PC-3 (cell line): Measurements from ENCODE around the gene GNAT2. TPM values are rescaled to one million over a fixed set of nuclear protein-coding genes. Genes with fewer than 3 reads are reported as not detected.

ENCODE experiments used
- ATAC-seq: fragments of 200-7000 bp; cut with Tn5 transposase; 2 replicates; pipeline ENCODE4 v1.9.1; 2020; ENCODE audit warnings: mild to moderate bottlenecking, moderate library complexity
- BruUV-seq: library from RNA; stranded (reverse); fragments of 400-500 nt; replicated peaks from 2 replicates; lab custom pipeline; 2021; lab: Mats Ljungman, UMichigan
- CTCF ChIA-PET: fragments of 300-600 bp; sonication (Branson Sonifier 250); formaldehyde crosslinking; loops from one replicate; lab custom pipeline; 2022; ENCODE audit warnings: antibody characterized with exemption; lab: Charles Lee
- POLR2A ChIA-PET: fragments of 300-600 bp; sonication (Branson Sonifier 250); formaldehyde crosslinking; loops from one replicate; lab custom pipeline; 2022; ENCODE audit warnings: antibody characterized with exemption; ENCODE audit not compliant: unreplicated experiment; lab: Charles Lee
- DNase-seq: peaks from one replicate; pipeline ENCODE4 v3.0.0-alpha.2; 2015
- H2AFZ ChIP-seq: fragments of 300-600 bp; sonication (generic); 2 replicates; pipeline ENCODE4 v1.6.0; 2016; ENCODE audit warnings: antibody characterized with exemption, low read length
- H3F3A ChIP-seq: fragments of 300-600 bp; sonication (generic); one replicate; pipeline ENCODE4 v1.6.0; 2017; ENCODE audit warnings: antibody characterized with exemption, low read length, control low read depth, mild to moderate bottlenecking; ENCODE audit not compliant: unreplicated experiment
- H3K27ac ChIP-seq: fragments of 300-600 bp; sonication (generic); 2 replicates; pipeline ENCODE4 v1.5.1; 2016; ENCODE audit warnings: mild to moderate bottlenecking, low read length
- H3K27me3 ChIP-seq: fragments of 300-600 bp; sonication (generic); 2 replicates; pipeline ENCODE4 v1.6.1; 2016; ENCODE audit warnings: low read length, mixed read lengths
- H3K36me3 ChIP-seq: fragments of 300-600 bp; sonication (generic); 2 replicates; pipeline ENCODE4 v1.6.1; 2016; ENCODE audit warnings: low read depth, mixed run types, low read length, mixed read lengths
- H3K4me1 ChIP-seq: fragments of 300-600 bp; sonication (generic); 2 replicates; pipeline ENCODE4 v1.5.1; 2016; ENCODE audit warnings: low read length; ENCODE audit not compliant: insufficient read depth
- H3K4me2 ChIP-seq: fragments of 300-600 bp; sonication (generic); 2 replicates; pipeline ENCODE4 v1.6.0; 2016; ENCODE audit warnings: low read length
- H3K4me3 ChIP-seq: fragments of 300-600 bp; sonication (generic); 2 replicates; pipeline ENCODE4 v1.5.1; 2016; ENCODE audit warnings: mild to moderate bottlenecking, low read length, mixed read lengths
- H3K79me2 ChIP-seq: fragments of 300-600 bp; sonication (generic); 2 replicates; pipeline ENCODE4 v1.6.1; 2017; ENCODE audit warnings: low read length, mixed read lengths
- H3K9ac ChIP-seq: fragments of 300-600 bp; sonication (generic); 2 replicates; pipeline ENCODE4 v1.6.0; 2016; ENCODE audit warnings: mild to moderate bottlenecking, low read length
- H3K9me2 ChIP-seq: fragments of 300-600 bp; sonication (generic); replicated peaks from 2 replicates; pipeline ENCODE4 v1.6.1; 2016; ENCODE audit warnings: mixed run types, low read length, mixed read lengths
- H3K9me3 ChIP-seq: fragments of 300-600 bp; sonication (generic); 2 replicates; pipeline ENCODE4 v1.6.1; 2016; ENCODE audit warnings: low read length, mixed read lengths
- H4K20me1 ChIP-seq: fragments of 300-600 bp; sonication (generic); 2 replicates; pipeline ENCODE4 v1.6.1; 2016; ENCODE audit warnings: low read length, mixed read lengths
- CTCF ChIP-seq: fragments of 300-600 bp; sonication (generic); conservative IDR thresholded peaks from 2 replicates; pipeline ENCODE4 v1.5.1; 2017; ENCODE audit warnings: antibody characterized with exemption, low read depth, mild to moderate bottlenecking, low read length
- EZH2 ChIP-seq: fragments of 300-600 bp; sonication (generic); IDR thresholded peaks from one replicate; pipeline ENCODE4 v1.6.1; 2017; ENCODE audit warnings: antibody characterized with exemption, mild to moderate bottlenecking, low read length; ENCODE audit not compliant: unreplicated experiment
- EZH2phosphoT487 ChIP-seq: fragments of 300-600 bp; sonication (generic); IDR thresholded peaks from 2 replicates; pipeline ENCODE4 v1.6.1; 2018; ENCODE audit warnings: mild to moderate bottlenecking, antibody characterized with exemption, low read length, borderline replicate concordance
- intact Hi-C: fragments of 100-400 bp; cut with micrococcal nuclease; formaldehyde crosslinking; loops from 2 replicates; pipeline ENCODE4 v1.9.0; 2023
- total RNA-seq: library from RNA; depleted of rRNA; stranded (reverse); fragments of >200 nt; gene quantifications from 2 replicates; pipeline ENCODE4 v1.2.3, GENCODE V29; 2014

Gene GNAT2
- total RNA-seq, 1 experiment from 2014 or later = 0.69 TPM

- Histone ChIP-seq H2AFZ (no peak overlapping the region), H3K27me3 (no peaks in the 10 kb centered on the region), H4K20me1 (no peaks in the 10 kb centered on the region), H3K4me1 (no peaks in the 10 kb centered on the region), H3K9me2 (no peaks in the 10 kb centered on the region), H3K36me3 (peaks cover 5% of the 10 kb centered on the region), H3K9me3 (no peaks in the 10 kb centered on the region), H3K9ac (no peak overlapping the region), H3K4me2 (no peak overlapping the region), H3F3A (no peaks in the 10 kb centered on the region), H3K79me2 (no peaks in the 10 kb centered on the region), H3K4me3 (no peak overlapping the region), H3K27ac (no peak overlapping the region)
- intact Hi-C loops = no loop called here
- ChIA-PET POLR2A (interaction anchor here (0.6 kb wide), 1 partner anchor 90 kb away, joined by 4 read pairs; no protein-coding TSS in a partner anchor), CTCF (no interaction called here)
- DNase-seq = no peak
- no peak for TF ChIP-seq CTCF
- TF ChIP-seq EZH2phosphoT487 = no peak
- no peak for TF ChIP-seq EZH2
- BruUV-seq = no TSS peak
- no peak for ATAC-seq
These were observed 17.0 kb upstream of the GNAT2 start for GRCh38 chr1:109636201-109636952.

GRCh38 chr1:109635862-109636200 lies 16.4 kb upstream of the GNAT2 start:
- H3K9me2 ChIP-seq = no peaks in the 10 kb centered on the region
- peaks cover 10% of the 10 kb centered on the region for H3K36me3 ChIP-seq
- H3K4me3 ChIP-seq = no peak overlapping the region
- no TSS peak for BruUV-seq
- peak; percentile 14; the same call in 1 of the 2 replicates for ATAC-seq
- no peak overlapping the region for H3K4me2 ChIP-seq
- no peak for DNase-seq
- no peaks in the 10 kb centered on the region for H3K9me3 ChIP-seq
- H3F3A ChIP-seq = no peaks in the 10 kb centered on the region
- no peak overlapping the region for H2AFZ ChIP-seq
- no peak overlapping the region for H3K9ac ChIP-seq
- CTCF ChIA-PET = no interaction called here
- TF ChIP-seq EZH2phosphoT487 (no peak), EZH2 (no peak), CTCF (no peak)
- no peaks in the 10 kb centered on the region for H3K27me3 ChIP-seq
- intact Hi-C loops = no loop called here
- H3K79me2 ChIP-seq = no peaks in the 10 kb centered on the region
- POLR2A ChIA-PET = interaction anchor here (0.6 kb wide), 1 partner anchor 90 kb away, joined by 4 read pairs; no protein-coding TSS in a partner anchor
- no peak overlapping the region for H3K27ac ChIP-seq
- no peaks in the 10 kb centered on the region for H4K20me1 ChIP-seq
- H3K4me1 ChIP-seq = no peaks in the 10 kb centered on the region
